Gastrocnemius medialis (tissue), 4 donors: ENCODE measurements around the gene IFRD2.

Experiments
- CTCF ChIP-seq, 5 experiments: fragments of 450-650 bp in 3 of 5; fragments of 200-600 bp in 2 of 5; sonication (generic) in 2 of 5; IDR thresholded peaks in 4 of 5; conservative IDR thresholded peaks in 1 of 5; 1 replicate in 4 of 5; 2 replicates in 1 of 5; pipeline ENCODE4 v1.5.1; 2016 to 2019; ENCODE audit warnings: antibody characterized with exemption in 5 of 5, mild to moderate bottlenecking in 3 of 5, moderate library complexity in 3 of 5
- POLR2A ChIP-seq, 2 donors: fragments of 450-650 bp; IDR thresholded peaks; one replicate each; pipeline ENCODE4 v1.6.1; 2017; ENCODE audit warnings: antibody characterized with exemption in 2 of 2, mild to moderate bottlenecking in 2 of 2, moderate library complexity in 2 of 2

- no peak for TF ChIP-seq CTCF (IDR thresholded peaks at IDR 0.05 in 4 of 5, conservative IDR thresholded peaks at IDR 0.05 in 1 of 5)
- no peak for TF ChIP-seq POLR2A (IDR thresholded peaks at IDR 0.05)
These were observed 33.4 kb upstream of the IFRD2 start for GRCh38 chr3:50325497-50326181.
